GM12878 (cell line): ENCODE results near the gene LFNG. TPM values are rescaled to one million over a fixed set of nuclear protein-coding genes. Genes with fewer than 3 reads are reported as not detected.

Experiments
- ATAC-seq: fragments of 200-7000 bp; cut with Tn5 transposase; 3 replicates; pipeline ENCODE4 v1.9.1; 2020; ENCODE audit warnings: mild to moderate bottlenecking, moderate library complexity
- BruUV-seq: library from RNA; stranded (reverse); fragments of 400-500 nt; replicated peaks from 2 replicates; lab custom pipeline; 2021; lab: Mats Ljungman, UMichigan
- CTCF ChIA-PET: fragments of 300-600 bp; sonication (Branson Sonifier 250); formaldehyde crosslinking; extraction: SDS; loops from one replicate; lab custom pipeline; 2021; ENCODE audit warnings: inconsistent platforms; lab: Yijun Ruan, JAX
- POLR2A ChIA-PET: fragments of 350-600 bp; formaldehyde crosslinking; extraction: SDS; loops from one replicate; lab custom pipeline; 2021; ENCODE audit warnings: inconsistent platforms; lab: Charles Lee
- RAD21 ChIA-PET: fragments of 300-600 bp; sonication (Branson Sonifier 250); formaldehyde crosslinking; loops from one replicate; lab custom pipeline; 2023; ENCODE audit warnings: antibody characterized with exemption; ENCODE audit not compliant: unreplicated experiment; lab: Charles Lee
- SMC1A ChIA-PET: fragments of 300-600 bp; sonication (Branson Sonifier 250); formaldehyde crosslinking; loops from one replicate; lab custom pipeline; 2023; ENCODE audit not compliant: unreplicated experiment, uncharacterized antibody; lab: Charles Lee
- DNase-seq: peaks from one replicate; pipeline ENCODE4 v3.0.0-alpha.2; 2011; ENCODE audit warnings: low read depth, low spot score
- FAIRE-seq: peaks from 3 replicates; lab custom pipeline; 2011; peaks lifted over from hg19 to GRCh38; lab: Jason Lieb, UNC
- H2AFZ ChIP-seq: 2 replicates; pipeline ENCODE4 v1.6.0; 2011; ENCODE audit warnings: low read depth, low read length, control low read depth; ENCODE audit not compliant: control insufficient read depth
- H3K27ac ChIP-seq: 2 replicates; pipeline ENCODE4 v1.5.1; 2011; ENCODE audit warnings: control low read depth; ENCODE audit not compliant: control insufficient read depth, insufficient read depth
- H3K27me3 ChIP-seq, 2 experiments: replicated peaks in 1 of 2; 2 replicates each; pipeline versions ENCODE4 v1.6.0 to v1.6.1; 2011; ENCODE audit warnings: low read length in 1 of 2; ENCODE audit not compliant: control insufficient read depth in 2 of 2, insufficient read depth in 2 of 2
- H3K36me3 ChIP-seq, 2 experiments: 2 replicates each; pipeline ENCODE4 v1.5.1; 2011; ENCODE audit warnings: low read length in 1 of 2; ENCODE audit not compliant: control insufficient read depth in 2 of 2, insufficient read depth in 2 of 2
- H3K4me1 ChIP-seq: 2 replicates; pipeline ENCODE4 v1.6.1; 2011; ENCODE audit warnings: mild to moderate bottlenecking, low read length, moderate library complexity, mixed read lengths; ENCODE audit not compliant: control insufficient read depth, insufficient read depth
- H3K4me2 ChIP-seq: 2 replicates; pipeline ENCODE4 v1.6.0; 2011; ENCODE audit warnings: control low read depth; ENCODE audit not compliant: control insufficient read depth, insufficient read depth
- H3K4me3 ChIP-seq: fragments of 200-600 bp; sonication (generic); 2 replicates; pipeline ENCODE4 v1.5.1; 2016
- H3K79me2 ChIP-seq: 2 replicates; pipeline ENCODE4 v1.6.0; 2011; ENCODE audit warnings: low read length; ENCODE audit not compliant: control insufficient read depth, insufficient read depth
- H3K9ac ChIP-seq: 2 replicates; pipeline ENCODE4 v1.8.0; 2011; ENCODE audit warnings: low read length, control low read depth, mixed read lengths; ENCODE audit not compliant: control insufficient read depth, insufficient read depth
- H3K9me3 ChIP-seq: replicated peaks from 3 replicates; pipeline ENCODE4 v1.5.1; 2011; ENCODE audit warnings: mild to moderate bottlenecking, low read length; ENCODE audit not compliant: control insufficient read depth, insufficient read depth
- H4K20me1 ChIP-seq: 2 replicates; pipeline ENCODE4 v1.6.0; 2011; ENCODE audit not compliant: control insufficient read depth, insufficient read depth
- ELK1 ChIP-seq: IDR thresholded peaks from 2 replicates; pipeline ENCODE4 v1.6.1; 2012; ENCODE audit warnings: low read depth, low read length, improper control_type of control experiment
- EP300 ChIP-seq, 2 experiments: fragments of 150-350 bp in 1 of 2; IDR thresholded peaks; 2 replicates each; pipeline ENCODE4 v1.6.1; 2011 to 2012; ENCODE audit warnings: low read depth in 2 of 2, low read length in 2 of 2, borderline replicate concordance in 1 of 2, improper control_type of control experiment in 1 of 2, inconsistent platforms in 1 of 2; ENCODE audit not compliant: control insufficient read depth in 1 of 2
- ETV6 ChIP-seq, 2 experiments: fragments of 450-650 bp in 1 of 2; IDR thresholded peaks in 1 of 2; conservative IDR thresholded peaks in 1 of 2; 2 replicates each; pipeline ENCODE4 v1.6.1; 2014; ENCODE audit warnings: antibody characterized with exemption in 1 of 2, borderline replicate concordance in 1 of 2, low read depth in 1 of 2, mild to moderate bottlenecking in 1 of 2, moderate library complexity in 1 of 2
- FOXK2 ChIP-seq: fragments of 450-650 bp; IDR thresholded peaks from 2 replicates; pipeline ENCODE4 v1.6.1; 2017; ENCODE audit warnings: mild to moderate bottlenecking, moderate library complexity
- MAX ChIP-seq: IDR thresholded peaks from 2 replicates; pipeline ENCODE4 v1.6.1; 2012; ENCODE audit warnings: low read depth, low read length, improper control_type of control experiment
- MEF2A ChIP-seq: IDR thresholded peaks from 2 replicates; pipeline ENCODE4 v1.6.1; 2011; ENCODE audit warnings: low read depth, mild to moderate bottlenecking, low read length, moderate library complexity; ENCODE audit not compliant: insufficient read depth
- MLLT1 ChIP-seq: fragments of 450-650 bp; IDR thresholded peaks from 2 replicates; pipeline ENCODE4 v1.6.1; 2016; ENCODE audit warnings: mild to moderate bottlenecking
- MXI1 ChIP-seq: fragments of 150-350 bp; IDR thresholded peaks from 2 replicates; pipeline ENCODE4 v1.6.1; 2011; ENCODE audit warnings: low read depth, mild to moderate bottlenecking, inconsistent platforms, low read length, improper control_type of control experiment
- NBN ChIP-seq: fragments of 450-650 bp; IDR thresholded peaks from 2 replicates; pipeline ENCODE4 v1.6.1; 2016
- POLR2A ChIP-seq: IDR thresholded peaks from 2 replicates; pipeline ENCODE4 v1.6.1; 2011; ENCODE audit warnings: low read depth, mild to moderate bottlenecking, low read length
- RAD21 ChIP-seq: IDR thresholded peaks from 2 replicates; pipeline ENCODE4 v1.6.1; 2011; ENCODE audit warnings: mild to moderate bottlenecking, low read depth, low read length, moderate library complexity; ENCODE audit not compliant: insufficient read depth
- RAD51 ChIP-seq: fragments of 450-650 bp; IDR thresholded peaks from 2 replicates; pipeline ENCODE4 v1.6.1; 2016; ENCODE audit warnings: moderate library complexity, mild to moderate bottlenecking, inconsistent platforms
- RB1 ChIP-seq: fragments of 450-650 bp; formaldehyde crosslinking; IDR thresholded peaks from 2 replicates; pipeline ENCODE4 v1.6.1; 2017; ENCODE audit warnings: mild to moderate bottlenecking, borderline replicate concordance
- RUNX3 ChIP-seq: IDR thresholded peaks from 2 replicates; pipeline ENCODE4 v1.6.1; 2012; ENCODE audit warnings: low read length, inconsistent platforms
- SREBF1 ChIP-seq: IDR thresholded peaks from 2 replicates; pipeline ENCODE4 v1.6.1; 2012; ENCODE audit warnings: mild to moderate bottlenecking, low read length
- TAF1 ChIP-seq: IDR thresholded peaks from 2 replicates; pipeline ENCODE4 v1.6.1; 2011; ENCODE audit warnings: mild to moderate bottlenecking, low read depth, low read length, borderline replicate concordance
- TBL1XR1 ChIP-seq: IDR thresholded peaks from 2 replicates; pipeline ENCODE4 v1.6.1; 2012; ENCODE audit warnings: low read depth, low read length, improper control_type of control experiment
- ZBED1 ChIP-seq: IDR thresholded peaks from 2 replicates; pipeline ENCODE4 v1.6.1; 2016; ENCODE audit warnings: borderline replicate concordance
- WGBS: methylation state at CpG from one replicate; pipeline ENCODE4 v1.1.6; 2016; ENCODE audit warnings: low lambda C conversion rate; ENCODE audit not compliant: insufficient replicate concordance, insufficient coverage; ENCODE audit errors: missing lambda C conversion rate; 5-methylcytosine and 5-hydroxymethylcytosine counted together
- in situ Hi-C: fragments of 300-500 bp; cut with MboI; formaldehyde crosslinking; loops from 9 replicates; pipeline ENCODE4 v1.14.3; 2018; ENCODE audit warnings: mixed read lengths
- intact Hi-C: fragments of 100-400 bp; cut with micrococcal nuclease; formaldehyde crosslinking; loops from one replicate; pipeline ENCODE4 v1.14.2; 2022; ENCODE audit not compliant: unreplicated experiment
- polyA plus RNA-seq, 11 experiments: library from polyadenylated mRNA; depleted of rRNA in 4 of 11; unstranded in 6 of 11; stranded (reverse) in 5 of 11; fragments of >200 nt; fragmentation: Nextera tagmentation in 4 of 11; fragmentation: Illumina TruSeq in 1 of 11; extraction: Ambion mirVana in 4 of 11; extraction: Trizol in 1 of 11; gene quantifications; 1 replicate in 1 of 11; 2 replicates in 10 of 11; pipeline versions ENCODE4 v1.2.1 to v1.2.3, GENCODE V29; 2011 to 2016; ENCODE audit warnings: inconsistent platforms in 2 of 11, missing spikeins in 2 of 11, low read depth in 1 of 11
- total RNA-seq, 4 experiments: library from RNA; depleted of rRNA in 3 of 4; stranded (reverse); fragments of >200 nt in 3 of 4; fragmentation: Illumina TruSeq in 1 of 4; extraction: Trizol in 1 of 4; gene quantifications; 2 replicates each; pipeline versions ENCODE4 v1.2.1 to v1.2.3, GENCODE V29; 2013 to 2021

LFNG gene
- total and polyA plus RNA-seq, 10 of the 15 experiments (the other 5 are each of a cell fraction or from before 2014, with no cell fraction given): 0.09 to 0.68 (median 0.33) TPM; not detected in 2

- Histone ChIP-seq H4K20me1 (no peaks in the 10 kb centered on the region), H3K27ac (no peak overlapping the region), H3K9me3 (no peaks in the 10 kb centered on the region), H3K9ac (no peak overlapping the region), H3K27me3 (no peaks in the 10 kb centered on the region), H3K4me1 (no peaks in the 10 kb centered on the region), H3K79me2 (no peaks in the 10 kb centered on the region), H3K36me3 (no peaks in the 10 kb centered on the region), H3K4me3 (no peak overlapping the region), H3K4me2 (no peak overlapping the region), H2AFZ (no peak overlapping the region)
- RAD21 ChIA-PET: interaction anchor here (1.7 to 3.7 kb wide), 2 partner anchors 18 to 123 kb away, joined by 6 to 42 read pairs; no protein-coding TSS in a partner anchor
- in situ Hi-C loops (no loop called here), intact Hi-C loops (no loop called here)
- no TSS peak for BruUV-seq
- ATAC-seq (no peak), DNase-seq (no peak), FAIRE-seq (no peak)
- 18% methylated on average over 5 of the region's 5 CpGs for WGBS
- CTCF ChIA-PET: interaction anchor here (1.1 to 6.7 kb wide), 6 partner anchors 13 to 157 kb away, joined by 3 to 114 read pairs (median 6); no protein-coding TSS in a partner anchor
- POLR2A ChIA-PET: interaction anchor here (1.3 kb wide), 1 partner anchor 143 kb away, joined by 4 read pairs; no protein-coding TSS in a partner anchor
- SMC1A ChIA-PET: interaction anchor here (1.0 to 1.8 kb wide), 3 partner anchors 12 to 117 kb away, joined by 3 to 6 read pairs (median 4); no protein-coding TSS in a partner anchor
- TF ChIP-seq NBN (no peak), ZBED1 (no peak), FOXK2 (no peak), RAD51 (no peak), MAX (no peak), RB1 (no peak), TBL1XR1 (no peak), ELK1 (no peak), SREBF1 (no peak), TAF1 (no peak), MXI1 (no peak), EP300 (IDR thresholded peaks at IDR 0.05; ENCODE audit: borderline replicate concordance in 1 of 2, control insufficient read depth in 1 of 2, low read depth in 2 of 2, low read length in 2 of 2) (no peak), MEF2A (no peak), RUNX3 (no peak), POLR2A (no peak), ETV6 (conservative IDR thresholded peaks at IDR 0.05 in 1 of 2, IDR thresholded peaks at IDR 0.05 in 1 of 2; ENCODE audit: borderline replicate concordance in 1 of 2, low read depth in 1 of 2) (no peak), RAD21 (no peak), MLLT1 (no peak)
Observed at GRCh38 chr7:2471022-2471329, 48.6 kb upstream of the LFNG start.
